Astrocyte (in vitro differentiated cells and primary cell): ENCODE data around the gene CSNK1E. TPM values are rescaled to one million over a fixed set of nuclear protein-coding genes. Genes with fewer than 3 reads are reported as not detected.

ENCODE experiments used
- DNase-seq: peaks from one replicate; pipeline ENCODE4 v3.0.0-alpha.2; 2010; ENCODE audit warnings: low read depth
- FAIRE-seq: peaks from 2 replicates; lab custom pipeline; 2011; peaks lifted over from hg19 to GRCh38; lab: Jason Lieb, UNC
- H2AFZ ChIP-seq: 2 replicates; pipeline ENCODE4 v1.6.0; 2012; ENCODE audit warnings: low read depth, low read length, inconsistent platforms
- H3K27ac ChIP-seq: 2 replicates; pipeline ENCODE4 v1.5.1; 2011; ENCODE audit warnings: low read depth, low read length, inconsistent platforms
- H3K27me3 ChIP-seq: 2 replicates; pipeline ENCODE4 v1.6.0; 2011; ENCODE audit warnings: low read length, inconsistent platforms; ENCODE audit not compliant: insufficient read depth
- H3K36me3 ChIP-seq: 2 replicates; pipeline ENCODE4 v1.5.1; 2011; ENCODE audit warnings: low read length, inconsistent platforms; ENCODE audit not compliant: insufficient read depth
- H3K4me1 ChIP-seq: 2 replicates; pipeline ENCODE4 v1.5.1; 2011; ENCODE audit warnings: low read length, inconsistent platforms; ENCODE audit not compliant: insufficient read depth
- H3K4me2 ChIP-seq: 2 replicates; pipeline ENCODE4 v1.6.0; 2012; ENCODE audit warnings: low read length, inconsistent platforms
- H3K4me3 ChIP-seq: 2 replicates; pipeline ENCODE4 v1.5.1; 2011; ENCODE audit warnings: low read depth, mild to moderate bottlenecking, low read length, inconsistent platforms; ENCODE audit not compliant: insufficient read depth
- H3K79me2 ChIP-seq: 2 replicates; pipeline ENCODE4 v1.6.0; 2012; ENCODE audit warnings: mild to moderate bottlenecking, low read length, inconsistent platforms; ENCODE audit not compliant: insufficient read depth
- H3K9ac ChIP-seq: 2 replicates; pipeline ENCODE4 v1.6.0; 2012; ENCODE audit warnings: mild to moderate bottlenecking, low read length, inconsistent platforms
- H3K9me3 ChIP-seq: 2 replicates; pipeline ENCODE4 v1.5.1; 2012; ENCODE audit warnings: low read depth, mild to moderate bottlenecking, low read length, inconsistent platforms; ENCODE audit not compliant: insufficient read depth
- H4K20me1 ChIP-seq: 2 replicates; pipeline ENCODE4 v1.6.0; 2012; ENCODE audit warnings: low read length, inconsistent platforms; ENCODE audit not compliant: insufficient read depth
- H3K27ac Mint-ChIP-seq: one replicate; pipeline ENCODE4 v1.8.0; 2021; ENCODE audit warnings: mild to moderate bottlenecking, mixed read lengths; ENCODE audit not compliant: unreplicated experiment
- H3K27me3 Mint-ChIP-seq: one replicate; pipeline ENCODE4 v1.8.0; 2021; ENCODE audit warnings: low read depth, mixed read lengths; ENCODE audit not compliant: unreplicated experiment
- H3K36me3 Mint-ChIP-seq: one replicate; pipeline ENCODE4 v1.8.0; 2021; ENCODE audit warnings: low read depth, mixed read lengths; ENCODE audit not compliant: unreplicated experiment
- H3K4me1 Mint-ChIP-seq: one replicate; pipeline ENCODE4 v1.8.0; 2021; ENCODE audit warnings: low read depth, mixed read lengths; ENCODE audit not compliant: unreplicated experiment
- H3K4me3 Mint-ChIP-seq: one replicate; pipeline ENCODE4 v1.8.0; 2021; ENCODE audit warnings: mild to moderate bottlenecking, moderate library complexity, mixed read lengths; ENCODE audit not compliant: unreplicated experiment
- H3K9me3 Mint-ChIP-seq: one replicate; pipeline ENCODE4 v1.8.0; 2021; ENCODE audit warnings: mild to moderate bottlenecking, mixed read lengths; ENCODE audit not compliant: unreplicated experiment
- CTCF ChIP-seq: IDR thresholded peaks from 2 replicates; pipeline ENCODE4 v1.5.1; 2011; ENCODE audit warnings: low read depth, mild to moderate bottlenecking, inconsistent platforms, low read length, moderate library complexity; ENCODE audit not compliant: insufficient read depth
- EZH2 ChIP-seq: IDR thresholded peaks from 2 replicates; pipeline ENCODE4 v1.6.1; 2012; ENCODE audit warnings: mild to moderate bottlenecking, low read length, inconsistent platforms; ENCODE audit not compliant: insufficient read depth
- total RNA-seq: library from RNA; stranded (reverse); gene quantifications from 2 replicates; pipeline ENCODE4 v1.2.1, GENCODE V29; 2021

CSNK1E gene
- total RNA-seq, 1 donor from 2014 or later, result 171 TPM

- H3K27me3 ChIP-seq, result no peaks in the 10 kb centered on the region
- no peak overlapping the region for H3K4me3 ChIP-seq
- no peaks in the 10 kb centered on the region for H3K9me3 Mint-ChIP-seq
- peaks cover 5% of the 10 kb centered on the region for H4K20me1 ChIP-seq
- no peak overlapping the region for H3K4me3 Mint-ChIP-seq
- H3K36me3 Mint-ChIP-seq, result no peaks in the 10 kb centered on the region
- no peak overlapping the region for H2AFZ ChIP-seq
- no peak for DNase-seq
- no peaks in the 10 kb centered on the region for H3K79me2 ChIP-seq
- peak overlapping the region; percentile 80 for H3K27ac Mint-ChIP-seq
- H3K4me1 Mint-ChIP-seq, result peaks cover 21% of the 10 kb centered on the region
- H3K9me3 ChIP-seq, result no peaks in the 10 kb centered on the region
- H3K36me3 ChIP-seq, result peaks cover 2% of the 10 kb centered on the region
- H3K4me1 ChIP-seq, result peaks cover 22% of the 10 kb centered on the region
- TF ChIP-seq CTCF (no peak), EZH2 (no peak)
- H3K27ac ChIP-seq, result no peak overlapping the region
- H3K4me2 ChIP-seq, result no peak overlapping the region
- no peak overlapping the region for H3K9ac ChIP-seq
- H3K27me3 Mint-ChIP-seq, result no peaks in the 10 kb centered on the region
- FAIRE-seq, result peak; percentile 72
Observed at GRCh38 chr22:38282397-38282796, 34.8 kb downstream of the CSNK1E start.

- no peak overlapping the region for H3K4me3 Mint-ChIP-seq
Observed at GRCh38 chr22:38276166-38276565, 41.1 kb downstream of the CSNK1E start.

More at GRCh38 chr22:38276166-38276565, 41.1 kb downstream of the CSNK1E start:
- Mint-ChIP-seq H3K27ac (no peak overlapping the region), H3K36me3 (no peaks in the 10 kb centered on the region), H3K9me3 (no peaks in the 10 kb centered on the region), H3K27me3 (no peaks in the 10 kb centered on the region), H3K4me1 (peaks cover 13% of the 10 kb centered on the region)
- Histone ChIP-seq H3K9ac (no peak overlapping the region), H3K79me2 (peaks cover 15% of the 10 kb centered on the region), H3K4me3 (no peak overlapping the region), H2AFZ (no peak overlapping the region), H3K36me3 (no peaks in the 10 kb centered on the region), H3K27me3 (no peaks in the 10 kb centered on the region), H3K27ac (no peak overlapping the region), H3K4me1 (peaks cover 14% of the 10 kb centered on the region), H3K9me3 (no peaks in the 10 kb centered on the region), H4K20me1 (peaks cover 14% of the 10 kb centered on the region), H3K4me2 (no peak overlapping the region)
- TF ChIP-seq EZH2, result no peak
- TF ChIP-seq CTCF, result no peak
- DNase-seq, result no peak
- no peak for FAIRE-seq
